Mucosa of descending colon (tissue), 3 donors: ENCODE measurements around the gene SLC5A3. TPM values are rescaled to one million over a fixed set of nuclear protein-coding genes. Genes with fewer than 3 reads are reported as not detected.

Experiments
- ATAC-seq: fragments of 200-7000 bp; cut with Tn5 transposase; one replicate; pipeline ENCODE4 v1.9.1; 2020; ENCODE audit warnings: mild to moderate bottlenecking, moderate library complexity
- DNase-seq, 3 donors: peaks; one replicate each; pipeline ENCODE4 v3.0.0-alpha.2; 2020
- H3K36me3 ChIP-seq: fragments of 200-600 bp; one replicate; pipeline ENCODE4 v1.8.0; 2021; ENCODE audit warnings: low read depth, mild to moderate bottlenecking
- H3K4me1 ChIP-seq: fragments of 200-600 bp; one replicate; pipeline ENCODE4 v1.8.0; 2021; ENCODE audit warnings: low read depth, mild to moderate bottlenecking
- H3K4me3 ChIP-seq: fragments of 200-600 bp; one replicate; pipeline ENCODE4 v1.8.0; 2021; ENCODE audit warnings: mild to moderate bottlenecking
- H3K9me3 ChIP-seq: fragments of 200-600 bp; one replicate; pipeline ENCODE4 v1.8.0; 2021; ENCODE audit warnings: mild to moderate bottlenecking
- CTCF ChIP-seq: fragments of 200-600 bp; IDR thresholded peaks from one replicate; pipeline ENCODE4 v1.8.0; 2022; ENCODE audit warnings: antibody characterized with exemption, mild to moderate bottlenecking
- intact Hi-C, 2 donors: fragments of 100-400 bp; cut with DNase I in 1 of 2; cut with micrococcal nuclease in 1 of 2; formaldehyde crosslinking; loops; one replicate each; pipeline versions ENCODE4 v1.11.0 to v1.11.1; 2022; cut with DNase I, micrococcal nuclease
- total RNA-seq, 3 donors: library from RNA; stranded (reverse); fragmentation: NEBNext Ultra II Directional in 2 of 3; extraction: Animal tissue kit (Norgen Biotek cat#: 25700) in 2 of 3; gene quantifications; one replicate each; pipeline versions ENCODE4 v1.2.1 to v1.2.4, GENCODE V29; 2021 to 2023
- donor health status: DM: no; HTN: no; CAD: no; lungs with moderate emphysema.
- donor health status: DM: no; HTN: no; CAD: no.
- donor health status: DM: no; HTN: yes; CAD: no.

The SLC5A3 gene
- total RNA-seq, 3 donors from 2014 or later, result 16.5 to 39.3 (median 19.9) TPM

- TF ChIP-seq CTCF, result no peak
- Histone ChIP-seq H3K36me3 (no peaks in the 10 kb centered on the region), H3K9me3 (no peaks in the 10 kb centered on the region), H3K4me1 (peaks cover 6% of the 10 kb centered on the region), H3K4me3 (no peak overlapping the region)
- intact Hi-C loops, result no loop called here
- ATAC-seq, result no peak
- no peak for DNase-seq
Observed at GRCh38 chr21:34112316-34113033, 39.1 kb downstream of the SLC5A3 start.

GRCh38 chr21:34113842-34114241 is 40.5 kb downstream of the SLC5A3 start:
- H3K36me3 ChIP-seq, result no peaks in the 10 kb centered on the region
- no peak for ATAC-seq

GRCh38 chr21:34115160-34115559 is 41.8 kb downstream of the SLC5A3 start:
- TF ChIP-seq CTCF, result no peak
- DNase-seq, result no peak
- intact Hi-C loops, result no loop called here
- no peaks in the 10 kb centered on the region for H3K9me3 ChIP-seq
- H3K4me3 ChIP-seq, result no peak overlapping the region
- H3K4me1 ChIP-seq, result peaks cover 13% of the 10 kb centered on the region
- ATAC-seq, result no peak
- H3K36me3 ChIP-seq, result no peaks in the 10 kb centered on the region

More at GRCh38 chr21:34113842-34114241, 40.5 kb downstream of the SLC5A3 start:
- no peak for TF ChIP-seq CTCF
- no peak for DNase-seq
- intact Hi-C loops, result no loop called here
- no peaks in the 10 kb centered on the region for H3K9me3 ChIP-seq
- peaks cover 8% of the 10 kb centered on the region for H3K4me1 ChIP-seq
- no peak overlapping the region for H3K4me3 ChIP-seq

- intact Hi-C loops, result no loop called here
- Histone ChIP-seq H3K4me1 (peaks cover 15% of the 10 kb centered on the region), H3K36me3 (no peaks in the 10 kb centered on the region), H3K4me3 (no peak overlapping the region), H3K9me3 (no peaks in the 10 kb centered on the region)
- DNase-seq (peak in 2 of 3 donors; percentile 41 to 48), ATAC-seq (peak; percentile 96)
- no peak for TF ChIP-seq CTCF
Observed at GRCh38 chr21:34116569-34116968, 43.2 kb downstream of the SLC5A3 start.

GRCh38 chr21:34120867-34121266 is 47.5 kb downstream of the SLC5A3 start:
- no peak for ATAC-seq
- Histone ChIP-seq H3K36me3 (no peaks in the 10 kb centered on the region), H3K4me3 (no peak overlapping the region), H3K4me1 (peaks cover 24% of the 10 kb centered on the region), H3K9me3 (no peaks in the 10 kb centered on the region)
- no peak for TF ChIP-seq CTCF
- no peak for DNase-seq
- intact Hi-C loops, result no loop called here

GRCh38 chr21:34122047-34122446 is 48.7 kb downstream of the SLC5A3 start:
- H3K9me3 ChIP-seq, result no peaks in the 10 kb centered on the region
- intact Hi-C loops, result no loop called here
- H3K36me3 ChIP-seq, result no peaks in the 10 kb centered on the region
- no peak for TF ChIP-seq CTCF
- H3K4me1 ChIP-seq, result peaks cover 20% of the 10 kb centered on the region
- ATAC-seq (peak; percentile 87), DNase-seq (peak in 1 of 3 donors; percentile 60)
- H3K4me3 ChIP-seq, result no peak overlapping the region
